Loucy (cell line): ENCODE data around the gene ADO.

Source experiments
- CTCF ChIP-seq: fragments of 200-600 bp; sonication (generic); conservative IDR thresholded peaks from 2 replicates; pipeline ENCODE4 v1.5.1; 2014; ENCODE audit warnings: mild to moderate bottlenecking, antibody characterized with exemption, low read length
- EZH2phosphoT487 ChIP-seq: fragments of 200-600 bp; IDR thresholded peaks from 2 replicates; pipeline ENCODE4 v1.6.1; 2018; ENCODE audit warnings: antibody characterized with exemption, mild to moderate bottlenecking, moderate library complexity, borderline replicate concordance

GRCh38 chr10:62829622-62830021 is 25.1 kb downstream of the ADO start:
- no peak for TF ChIP-seq CTCF
- TF ChIP-seq EZH2phosphoT487, result no peak
